T-helper 1 cell treated with Interleukin-12 subunit alpha and Interleukin-12 subunit beta and Interleukin-4 antibody, amounts not matched to agents 30 ng/mL and 1 ng/mL, for 36 hours (primary cell): ENCODE results near the gene EIF4H. TPM values are rescaled to one million over a fixed set of nuclear protein-coding genes. Genes with fewer than 3 reads are reported as not detected.
"Not testable (repeated sequence)": the region's sequence is repeated elsewhere in the genome, so short reads cannot be mapped to it uniquely, and the experiment has no call there.

Experiments
- intact Hi-C: fragments of 100-400 bp; cut with micrococcal nuclease; formaldehyde crosslinking; loops from one replicate; pipeline ENCODE4 v1.15.1; 2024
- total RNA-seq: library from RNA; stranded (reverse); gene quantifications from 2 replicates; pipeline ENCODE4 v1.2.3, GENCODE V29; 2022

EIF4H gene
- total RNA-seq, 1 donor from 2014 or later = 275 TPM

- intact Hi-C loops = not testable (repeated sequence)
Measured at GRCh38 chr7:74195968-74196654, 22.0 kb downstream of the EIF4H start.

GRCh38 chr7:74197449-74198124 lies 23.4 kb downstream of the EIF4H start:
- intact Hi-C loops = no loop called here

- intact Hi-C loops = no loop called here
Measured at GRCh38 chr7:74199551-74200355, 25.6 kb downstream of the EIF4H start.

GRCh38 chr7:74202841-74203556 lies 28.8 kb downstream of the EIF4H start:
- intact Hi-C loops = no loop called here

GRCh38 chr7:74203956-74204618 lies 29.9 kb downstream of the EIF4H start:
- intact Hi-C loops = no loop called here

GRCh38 chr7:74206052-74206451 lies 31.9 kb downstream of the EIF4H start:
- intact Hi-C loops = loop anchor here (1.0 kb wide), 7 partner anchors 32 to 360 kb away; partner anchors contain the start of genes CLIP2, EIF4H and RFC2

GRCh38 chr7:74206589-74207120 lies 32.5 kb downstream of the EIF4H start:
- intact Hi-C loops = loop anchor here (1.0 kb wide), 7 partner anchors 32 to 360 kb away; partner anchors contain the start of genes CLIP2, EIF4H and RFC2

- intact Hi-C loops = no loop called here
Measured at GRCh38 chr7:74207586-74207985, 33.4 kb downstream of the EIF4H start.

- intact Hi-C loops = not testable (repeated sequence)
Measured at GRCh38 chr7:74208241-74208640, 34.1 kb downstream of the EIF4H start.

GRCh38 chr7:74212661-74213060 lies 38.5 kb downstream of the EIF4H start:
- intact Hi-C loops = no loop called here

GRCh38 chr7:74214816-74215630 lies 40.9 kb downstream of the EIF4H start:
- intact Hi-C loops = no loop called here

GRCh38 chr7:74215921-74216320 lies 41.8 kb downstream of the EIF4H start:
- intact Hi-C loops = no loop called here

- intact Hi-C loops = no loop called here
Measured at GRCh38 chr7:74216361-74216761, 42.2 kb downstream of the EIF4H start.

GRCh38 chr7:74217455-74218342 lies 43.5 kb downstream of the EIF4H start:
- intact Hi-C loops = loop anchor here (1.0 kb wide), 1 partner anchor 37 kb away; the partner anchor contains the start of gene RFC2

GRCh38 chr7:74218343-74218698 lies 44.2 kb downstream of the EIF4H start:
- intact Hi-C loops = no loop called here

GRCh38 chr7:74219416-74219815 lies 45.3 kb downstream of the EIF4H start:
- intact Hi-C loops = no loop called here

- intact Hi-C loops = no loop called here
Measured at GRCh38 chr7:74220229-74220628, 46.1 kb downstream of the EIF4H start.

- intact Hi-C loops = no loop called here
Measured at GRCh38 chr7:74221713-74222112, 47.6 kb downstream of the EIF4H start.
